NCI-H82 treated with DMSO at 0.1 percent for 48 hours (cell line): ENCODE results near the gene OR4D1.
"Not testable (repeated sequence)": the region's sequence is repeated elsewhere in the genome, so short reads cannot be mapped to it uniquely, and the experiment has no call there.

Experiments used
- DNase-seq: peaks from one replicate; lab custom pipeline; 2025; ENCODE audit not compliant: unreplicated experiment; lab: John Stamatoyannopoulos, UW

Gene OR4D1

DNA sequence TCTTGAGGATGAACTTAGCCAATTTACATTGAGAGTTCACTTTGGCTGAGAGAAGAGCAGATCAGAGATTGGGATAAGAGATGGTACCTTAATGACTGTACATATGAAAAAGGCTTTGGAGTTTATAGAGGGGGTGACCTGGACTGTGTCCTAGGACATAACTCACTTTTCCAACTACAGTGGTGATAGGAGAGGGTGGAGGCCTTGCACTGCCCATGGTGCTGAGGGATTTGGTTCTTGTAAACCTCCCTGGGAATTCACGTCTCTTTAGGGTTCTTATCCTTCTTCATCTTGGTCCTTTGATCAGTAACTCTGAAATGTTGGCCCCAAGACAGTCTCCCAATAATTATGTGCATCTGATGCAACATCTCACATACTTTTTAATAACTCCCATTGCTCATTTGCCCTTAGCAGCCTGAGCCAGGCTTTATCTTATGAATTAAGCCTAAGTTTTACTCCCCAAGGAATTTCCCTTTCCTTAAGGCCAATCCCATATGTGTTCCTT lies at the start of gene OR4D1:
TSS of gene OR4D1 (plus strand) at position 455 of the 505 bp plus-strand sequence. CDS start 6,770 bp downstream, outside the sequence.
- no peak for DNase-seq

DNA sequence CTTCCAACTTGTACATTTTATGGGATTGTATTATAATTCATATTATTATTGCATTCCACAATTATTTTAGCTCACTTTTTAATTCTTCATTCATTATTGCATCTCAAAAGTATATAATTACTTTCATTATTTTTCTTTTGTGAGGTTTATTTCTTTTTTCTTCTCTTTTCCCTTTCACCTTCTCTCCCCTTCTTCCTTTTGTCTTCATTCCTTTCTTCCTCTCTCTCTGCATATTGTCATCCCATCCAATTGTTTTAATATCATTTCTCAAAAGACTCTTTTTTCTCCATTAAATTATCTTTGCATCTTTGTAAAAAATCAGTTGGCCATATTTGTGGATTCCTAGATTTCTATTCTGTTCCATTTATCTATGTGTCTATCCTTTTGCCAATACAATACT lies 47.7 kb upstream of the OR4D1 start:
- no peak for DNase-seq

DNA sequence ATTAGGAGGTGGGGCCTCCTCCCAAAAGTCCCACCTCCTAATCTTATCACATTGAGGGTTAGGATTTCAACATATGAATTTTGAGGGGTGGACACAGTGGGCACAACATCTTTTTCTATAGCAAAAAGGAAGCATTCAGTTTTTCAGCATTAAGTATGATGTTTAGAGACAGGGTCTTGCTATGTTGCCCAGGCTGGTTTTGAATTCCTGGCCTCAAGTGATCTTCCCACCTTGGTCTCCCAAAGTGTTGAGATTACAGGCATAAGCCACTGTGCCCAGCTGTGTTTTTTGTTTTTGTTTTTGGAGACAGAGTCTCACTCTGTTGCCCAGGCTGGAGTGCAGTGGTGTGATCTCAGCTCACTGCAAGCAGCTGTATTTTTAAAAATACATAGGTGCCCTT lies 46.3 kb upstream of the OR4D1 start:
- not testable (repeated sequence) for DNase-seq

DNA sequence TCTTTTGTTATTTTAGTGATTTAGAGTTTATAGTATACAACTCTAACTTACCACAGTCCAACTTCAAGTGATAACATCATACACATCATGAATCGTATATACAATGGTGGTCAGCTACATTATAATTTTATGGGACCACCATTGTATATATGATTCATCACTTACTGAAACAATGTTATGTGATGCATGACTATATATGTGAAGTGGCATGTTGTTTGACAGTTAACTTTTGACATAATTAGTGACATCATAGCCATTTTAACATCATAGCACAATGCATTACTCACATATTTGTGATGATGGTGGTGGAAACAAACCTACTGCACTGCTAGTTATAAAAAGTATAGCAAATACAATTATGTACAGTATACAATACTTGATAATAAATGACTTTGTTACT lies 43.1 kb upstream of the OR4D1 start:
- DNase-seq: no peak

DNA sequence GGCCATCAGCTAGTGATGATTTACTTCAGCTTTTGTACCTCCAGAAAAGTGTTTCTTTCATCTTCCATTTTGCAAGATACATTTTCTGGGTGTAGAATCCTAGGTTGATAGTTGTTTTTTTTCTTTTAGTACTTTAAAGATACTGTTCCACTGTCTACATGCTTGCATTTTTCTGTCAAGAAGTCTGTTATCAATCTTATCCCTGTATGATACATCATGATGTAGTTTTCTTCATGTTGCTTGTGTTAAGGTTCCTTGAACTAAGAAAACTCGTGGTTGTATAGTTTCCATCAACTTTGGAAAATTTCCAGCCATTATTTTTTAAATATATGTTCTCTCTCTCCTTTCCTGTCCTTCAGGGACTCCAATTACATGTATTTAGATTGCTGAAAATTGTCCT lies 40.9 kb upstream of the OR4D1 start:
- no peak for DNase-seq

DNA sequence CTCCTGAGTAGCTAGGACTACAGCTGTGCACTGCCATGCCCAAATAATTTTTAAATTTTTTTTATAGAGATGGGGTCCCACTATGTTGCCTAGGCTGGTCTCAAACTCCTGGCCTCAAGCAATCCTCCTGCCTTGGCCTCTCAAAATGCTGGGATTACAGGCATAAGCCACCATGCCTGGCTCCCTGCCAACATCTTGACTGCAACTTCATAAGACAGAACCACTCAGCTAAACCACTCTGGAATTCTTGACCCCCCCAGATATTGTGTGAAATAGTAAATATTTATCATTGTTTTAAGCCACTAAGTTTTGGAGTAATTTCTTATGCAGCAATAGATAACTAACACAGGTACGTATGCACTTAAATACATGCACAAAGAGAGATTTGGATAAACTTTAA lies 39.0 kb upstream of the OR4D1 start:
- no peak for DNase-seq

DNA sequence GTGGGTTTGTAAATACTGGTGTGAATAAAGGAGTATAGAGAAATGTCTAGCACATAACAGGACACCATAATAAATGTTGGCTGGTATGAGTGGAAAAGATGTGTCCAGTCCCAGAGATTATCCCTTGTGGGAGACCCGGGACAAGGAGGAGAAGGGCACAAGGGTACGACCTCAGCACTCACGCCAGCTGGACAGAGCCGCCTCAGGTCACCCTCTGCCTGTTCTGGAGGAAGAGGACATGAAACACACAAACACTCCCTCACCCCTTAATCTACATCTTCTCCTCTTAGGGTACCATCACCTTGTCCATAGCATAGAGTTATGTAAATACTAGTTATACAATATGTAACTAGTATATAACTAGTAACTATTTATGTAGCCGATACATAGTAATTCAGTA lies 38.2 kb upstream of the OR4D1 start:
- DNase-seq: no peak

DNA sequence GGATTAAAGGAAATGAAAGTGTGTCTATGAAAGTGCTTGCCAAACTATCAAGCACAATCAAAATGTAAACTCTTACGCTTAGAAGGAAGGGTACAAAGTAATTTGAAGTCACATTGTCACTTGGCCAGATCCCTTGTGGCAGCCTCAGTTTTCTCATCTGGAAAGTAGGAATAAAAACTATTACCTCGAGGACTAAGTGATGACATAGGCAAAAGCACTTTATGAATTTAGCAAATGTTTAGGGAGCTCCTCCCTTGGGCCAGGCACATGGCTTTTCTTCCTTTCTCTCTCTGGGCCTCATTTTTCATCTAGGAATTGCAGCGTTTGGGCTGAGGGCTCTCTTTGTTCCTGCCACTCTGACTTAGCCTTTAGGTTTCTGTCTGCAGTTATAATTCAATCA lies 36.5 kb upstream of the OR4D1 start:
- no peak for DNase-seq

DNA sequence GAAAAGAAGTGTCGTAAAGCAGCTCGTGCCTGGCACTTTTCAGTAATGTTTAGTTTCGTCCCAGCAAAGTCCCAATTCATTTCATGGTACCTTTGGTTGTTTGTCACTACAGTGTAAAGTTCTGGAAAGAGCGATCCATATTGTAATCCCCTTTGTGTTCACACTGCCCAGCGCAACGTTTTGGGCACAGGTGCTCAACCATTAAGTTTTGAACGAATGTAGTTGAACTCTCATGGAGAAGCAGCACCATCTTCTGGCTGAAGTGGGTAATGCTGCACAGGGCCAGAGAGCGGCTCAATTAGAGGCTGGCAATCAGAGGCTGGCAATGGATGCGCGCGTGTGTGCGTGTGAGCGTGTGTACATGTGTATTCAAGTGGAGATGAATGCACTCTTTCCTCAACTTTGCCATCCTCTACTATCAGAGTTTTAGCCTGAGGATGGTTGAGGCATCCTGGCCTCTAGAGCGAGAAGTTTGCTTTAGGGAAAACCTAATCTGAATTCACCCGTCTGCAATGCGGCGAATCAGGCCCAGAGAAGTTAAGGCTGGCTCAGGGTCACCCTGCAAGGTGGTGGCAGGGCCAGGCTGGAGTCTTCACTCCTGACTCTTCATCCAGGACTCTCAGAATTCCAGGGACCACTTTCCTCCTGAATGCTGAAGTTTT lies 35.1 kb upstream of the OR4D1 start:
- DNase-seq: peak; percentile 54

DNA sequence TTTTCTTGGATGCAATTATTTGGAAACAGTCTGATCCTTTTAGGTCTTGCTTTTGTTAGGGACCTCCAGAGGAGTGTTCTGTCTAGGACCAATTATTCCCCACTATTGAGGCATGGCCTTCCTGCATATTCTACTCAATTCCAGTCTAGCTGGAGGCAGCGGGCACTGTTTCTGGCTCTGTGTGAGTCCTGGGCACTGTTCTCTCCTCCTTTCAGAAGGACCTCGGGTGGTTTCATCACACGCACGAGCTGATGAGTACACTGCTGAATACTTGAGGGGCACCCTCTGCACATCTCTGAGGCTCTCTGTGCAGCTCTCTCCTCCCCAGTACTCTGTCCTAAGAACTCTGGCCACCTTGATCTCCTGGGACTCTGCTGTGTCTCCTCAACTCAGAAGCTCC lies 34.2 kb upstream of the OR4D1 start:
- no peak for DNase-seq

DNA sequence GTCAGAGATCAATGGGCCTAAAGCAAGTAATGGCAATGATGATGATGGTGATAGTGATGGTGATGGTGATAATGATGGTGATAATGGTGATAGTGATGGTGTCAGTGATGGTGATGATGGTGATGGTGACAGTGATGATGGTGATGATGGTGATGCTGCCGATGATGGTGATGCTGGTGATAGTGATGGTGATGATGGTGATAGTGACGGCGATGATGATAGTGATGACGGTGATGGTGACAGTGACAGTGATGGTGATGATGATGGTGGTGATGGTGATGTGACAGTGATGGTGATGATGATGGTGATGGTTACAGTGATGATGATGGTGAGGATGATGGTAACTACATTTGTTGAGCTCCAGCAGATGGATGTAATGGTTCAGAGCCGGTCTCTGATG lies 30.8 kb upstream of the OR4D1 start:
- no peak for DNase-seq

DNA sequence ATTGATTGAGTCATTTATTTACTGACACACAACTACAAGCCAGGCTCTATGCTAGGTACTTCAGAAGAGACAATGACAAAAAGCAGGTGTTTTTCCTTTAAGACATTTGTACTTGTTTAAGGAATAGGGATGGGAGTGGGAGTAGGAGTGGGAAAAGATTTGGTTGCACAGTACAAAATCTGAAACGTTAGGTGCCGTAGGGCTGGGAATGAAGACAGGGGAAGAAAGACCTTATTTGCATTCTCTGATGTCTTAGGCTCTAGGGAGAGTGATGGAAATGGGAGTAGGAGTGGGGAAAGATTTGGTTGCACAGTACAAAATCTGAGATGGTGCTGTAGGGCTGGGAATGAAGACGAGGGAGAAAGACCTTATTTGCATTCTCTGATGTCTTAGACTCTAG lies 28.7 kb upstream of the OR4D1 start:
- DNase-seq: no peak

DNA sequence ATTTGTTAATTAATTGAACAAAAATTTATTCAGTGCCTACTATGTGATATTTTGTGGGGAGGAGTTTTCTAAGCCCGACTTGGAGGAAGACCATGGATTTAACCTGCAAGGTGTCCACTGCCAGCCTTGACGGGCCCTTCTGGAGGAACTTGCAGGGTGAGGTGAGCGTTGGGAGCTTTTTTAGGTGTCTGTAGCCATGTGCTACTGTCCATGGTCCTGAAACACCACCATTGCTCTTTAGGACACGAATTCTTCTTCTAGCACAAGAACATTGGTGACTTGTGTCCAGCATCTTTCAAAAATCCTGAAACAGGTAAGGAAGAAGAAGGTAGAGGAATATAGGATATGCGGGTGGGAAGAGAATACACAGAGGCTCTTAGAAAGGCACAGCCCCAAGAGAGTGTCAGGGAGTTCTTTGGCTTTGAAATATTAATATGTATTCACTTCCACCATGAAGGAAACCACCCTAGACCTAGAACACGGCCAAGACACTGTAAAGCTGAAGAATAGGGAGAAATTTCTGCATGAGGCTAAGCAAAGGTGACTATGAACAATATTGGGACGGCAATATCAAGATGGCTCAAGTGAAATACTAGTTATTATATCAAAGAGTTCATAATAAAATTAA lies 27.9 kb upstream of the OR4D1 start:
- DNase-seq: no peak

DNA sequence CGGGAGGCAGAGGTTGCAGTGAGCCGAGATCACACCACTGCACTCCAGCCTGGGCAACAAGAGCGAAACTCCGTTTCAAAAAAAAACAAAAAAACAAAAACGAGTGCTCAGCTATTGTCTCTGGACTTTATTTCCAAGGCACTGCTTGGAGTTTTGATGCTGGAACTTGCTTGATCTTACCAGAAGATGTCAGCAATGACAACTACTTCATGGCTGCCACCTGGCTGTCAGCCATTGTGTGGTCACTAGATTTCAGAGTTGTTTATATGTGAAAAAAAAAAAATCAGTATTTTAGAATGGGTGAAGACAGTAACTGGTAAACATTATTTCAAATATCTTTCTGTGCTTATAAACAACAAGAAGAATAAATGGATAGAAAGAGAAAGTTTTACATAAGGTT lies 26.3 kb upstream of the OR4D1 start:
- DNase-seq: peak; percentile 54

DNA sequence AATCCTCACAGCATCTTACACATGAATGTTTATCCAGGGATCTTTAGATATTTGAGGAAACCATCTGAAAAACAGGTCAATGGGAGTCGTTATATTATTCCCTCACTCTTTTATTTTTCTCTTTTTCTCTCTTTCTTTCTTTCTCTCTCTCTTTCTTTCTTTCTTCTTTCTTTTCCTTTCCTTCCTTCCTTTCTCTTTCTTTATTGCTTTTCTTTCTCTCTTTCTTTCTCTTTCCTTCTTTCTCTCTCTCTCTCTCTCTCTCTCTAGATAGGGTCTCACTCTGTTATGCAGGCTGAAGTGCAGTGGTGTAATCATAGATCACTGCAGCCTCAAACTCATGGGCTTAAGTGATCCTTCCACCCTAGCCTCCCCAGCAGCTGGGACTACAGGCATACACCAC lies 20.3 kb upstream of the OR4D1 start:
- no peak for DNase-seq

DNA sequence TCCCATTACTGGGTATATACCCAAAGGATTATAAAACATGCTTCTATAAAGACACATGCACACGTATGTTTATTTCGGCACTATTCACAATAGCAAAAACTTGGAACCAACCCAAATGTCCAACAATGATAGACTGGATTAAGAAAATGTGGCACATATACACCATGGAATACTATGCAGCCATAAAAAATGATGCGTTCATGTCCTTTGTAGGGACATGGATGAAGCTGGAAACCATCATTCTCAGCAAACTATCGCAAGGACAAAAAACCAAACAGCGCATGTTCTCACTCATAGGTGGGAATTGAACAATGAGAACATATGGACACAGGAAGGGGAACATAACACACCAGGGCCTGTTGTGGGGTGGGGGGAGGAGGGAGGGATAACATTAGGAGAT lies 15.5 kb upstream of the OR4D1 start:
- not testable (repeated sequence) for DNase-seq

DNA sequence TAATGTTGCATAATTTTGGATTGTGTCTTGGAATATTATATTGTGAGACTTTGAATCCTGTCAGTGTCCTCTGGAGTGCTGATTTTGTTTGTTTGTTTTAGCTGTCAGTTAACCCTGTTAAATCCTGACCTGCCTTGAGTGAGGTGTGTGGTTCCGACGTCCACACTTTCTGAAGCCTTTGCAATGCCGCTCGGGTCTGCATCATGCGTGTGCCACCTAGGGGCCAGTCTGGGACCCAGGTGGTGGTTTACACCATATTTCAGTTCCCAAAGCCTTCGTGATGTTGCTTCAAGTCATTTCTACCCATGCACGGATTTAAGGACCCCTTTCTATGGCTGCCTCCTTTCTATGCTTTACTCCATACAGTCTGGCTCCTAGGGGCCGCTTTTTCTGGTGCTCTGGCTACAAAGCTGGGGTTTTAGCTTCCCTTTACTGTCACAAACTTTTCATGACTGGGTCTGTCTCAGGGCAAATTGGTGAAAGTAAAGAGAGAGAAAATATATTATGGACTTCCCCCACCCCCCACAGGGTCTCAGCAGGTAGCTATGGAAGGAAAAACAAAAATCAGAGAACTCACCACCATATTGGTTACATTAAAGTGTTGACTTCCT lies 11.4 kb upstream of the OR4D1 start:
- no peak for DNase-seq

DNA sequence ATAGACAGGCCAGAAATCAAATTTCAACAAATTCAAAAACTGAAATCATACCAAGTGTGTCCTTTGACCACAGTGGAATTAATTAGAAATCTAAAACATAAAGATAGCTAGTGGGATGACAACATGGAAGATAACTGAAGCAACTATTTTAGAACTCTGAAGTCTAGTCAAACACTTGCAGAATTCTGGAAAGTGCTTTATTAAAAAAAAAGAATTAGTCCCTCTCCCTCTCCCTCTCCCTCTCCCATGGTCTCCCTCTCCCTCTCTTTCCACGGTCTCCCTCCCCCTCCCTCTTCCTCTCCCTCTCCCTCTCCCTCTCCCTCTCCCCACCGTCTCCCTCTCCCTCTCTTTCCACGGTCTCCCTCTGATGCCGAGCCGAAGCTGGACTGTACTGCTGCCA lies 6.7 kb upstream of the OR4D1 start:
- DNase-seq: no peak

DNA sequence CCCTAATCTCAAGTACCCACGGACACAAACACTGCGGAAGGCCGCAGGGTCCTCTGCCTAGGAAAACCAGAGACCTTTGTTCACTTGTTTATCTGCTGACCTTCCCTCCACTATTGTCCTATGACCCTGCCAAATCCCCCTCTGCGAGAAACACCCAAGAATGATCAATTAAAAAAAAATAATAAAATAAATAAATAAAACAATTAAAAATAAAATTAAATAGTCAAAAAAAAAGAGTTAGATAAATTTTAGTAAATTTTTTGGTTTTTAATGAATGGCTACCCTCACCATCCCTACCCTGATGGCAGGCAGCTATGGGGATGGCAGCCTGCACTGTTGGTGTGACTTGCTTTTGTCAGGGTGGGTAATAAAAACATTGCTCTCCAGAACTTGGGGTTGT lies 4.8 kb upstream of the OR4D1 start:
- DNase-seq: not testable (repeated sequence)

DNA sequence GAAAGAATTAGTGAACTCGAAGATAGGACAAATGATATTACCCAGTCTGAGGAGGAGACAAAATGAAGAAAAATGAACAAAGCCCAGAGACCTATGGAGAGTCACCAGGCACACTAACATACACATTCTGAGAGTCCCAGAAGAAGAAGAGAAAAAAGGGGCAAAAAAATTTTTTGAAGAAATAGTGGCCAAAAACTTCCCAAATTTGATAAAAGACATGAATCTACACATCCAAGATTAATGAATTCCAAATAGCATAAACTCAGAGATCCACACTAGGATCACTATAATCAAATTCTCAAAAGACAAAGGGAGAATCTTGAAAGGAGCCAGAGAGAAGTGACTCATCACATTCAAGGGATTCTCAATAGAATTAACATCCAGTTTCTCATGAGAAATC lies 3.4 kb upstream of the OR4D1 start:
- no peak for DNase-seq

DNA sequence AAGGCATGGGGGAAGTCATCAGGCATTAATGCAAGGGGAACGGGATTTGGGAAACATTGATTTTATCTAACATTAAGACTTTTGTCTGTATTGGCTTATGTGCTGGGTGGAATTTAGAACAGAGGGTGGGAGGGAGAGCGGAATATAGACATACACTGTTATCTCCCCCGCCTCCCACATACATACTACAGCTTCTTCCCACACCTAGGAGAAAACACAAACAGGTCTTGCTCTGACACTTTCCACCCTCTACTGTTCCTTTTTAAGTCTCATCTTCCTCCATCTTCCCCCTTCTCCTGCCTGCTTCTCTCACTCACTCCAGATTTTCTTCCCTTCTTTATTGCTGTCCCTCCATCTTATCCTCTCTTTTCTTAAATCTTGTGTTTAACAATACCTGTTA lies 425 bp downstream of the OR4D1 start:
- no peak for DNase-seq

DNA sequence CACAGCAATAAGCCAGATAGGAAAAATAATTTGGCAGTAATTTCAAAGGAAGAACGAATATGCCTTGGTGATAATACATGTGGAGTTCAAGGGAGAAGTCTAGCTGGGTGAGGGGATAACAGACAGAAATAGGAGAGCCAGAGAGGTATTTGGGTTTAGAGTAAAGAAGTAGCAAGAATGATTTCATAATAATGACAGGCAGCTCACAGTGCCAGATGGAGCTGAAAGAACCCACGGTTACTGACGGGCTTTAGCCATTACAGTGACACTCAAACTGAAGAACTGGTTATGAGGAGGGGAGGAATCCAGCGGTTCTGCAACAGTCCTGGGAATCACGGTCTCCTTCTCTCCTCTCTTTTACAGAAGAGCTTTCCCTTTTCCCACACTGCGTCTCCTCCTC lies 2.2 kb downstream of the OR4D1 start:
- peak; percentile 16 for DNase-seq
